B cell (primary cell): Measurements from ENCODE around the gene EPHA5. TPM values are rescaled to one million over a fixed set of nuclear protein-coding genes. Genes with fewer than 3 reads are reported as not detected.

Source experiments
- ATAC-seq: fragments of 200-7000 bp; cut with Tn5 transposase; one replicate; pipeline ENCODE4 v1.10.0; 2021; ENCODE audit warnings: low read depth, mild to moderate bottlenecking, moderate number of reproducible peaks, moderate library complexity
- CTCF ChIA-PET: fragments of 350-600 bp; sonication (Branson Sonifier 250); formaldehyde crosslinking; loops from one replicate; lab custom pipeline; 2021; ENCODE audit warnings: antibody characterized with exemption, inconsistent platforms; lab: Charles Lee
- POLR2A ChIA-PET: fragments of 350-600 bp; sonication (Branson Sonifier 250); formaldehyde crosslinking; loops from one replicate; lab custom pipeline; 2021; ENCODE audit warnings: antibody characterized with exemption; lab: Charles Lee
- DNase-seq: peaks from one replicate; pipeline ENCODE4 v3.0.0; 2013
- H2AFZ ChIP-seq: 2 replicates; pipeline ENCODE4 v1.6.1; 2012; ENCODE audit warnings: mild to moderate bottlenecking, low read depth, low read length; ENCODE audit not compliant: insufficient read depth, poor library complexity, severe bottlenecking
- H3K27ac ChIP-seq, 2 donors: 1 replicate in 1 of 2; 2 replicates in 1 of 2; pipeline ENCODE4 v1.5.1; 2012 to 2013; ENCODE audit warnings: low read length in 2 of 2, mild to moderate bottlenecking in 2 of 2, moderate library complexity in 1 of 2
- H3K27me3 ChIP-seq, 4 experiments: fragments of 200-600 bp in 1 of 4; sonication (generic) in 1 of 4; replicated peaks in 1 of 4; 1 replicate in 2 of 4; 2 replicates in 2 of 4; pipeline versions ENCODE4 v1.6.1 to v1.7.0; 2013 to 2016; ENCODE audit warnings: low read length in 3 of 4, mild to moderate bottlenecking in 2 of 4, mixed read lengths in 1 of 4, moderate library complexity in 1 of 4; ENCODE audit not compliant: insufficient read depth in 4 of 4, control insufficient read depth in 3 of 4; ENCODE audit errors: control extremely low read depth in 1 of 4
- H3K36me3 ChIP-seq, 2 experiments: replicated peaks in 1 of 2; 1 replicate in 1 of 2; 2 replicates in 1 of 2; pipeline versions ENCODE4 v1.6.1 to v1.7.1; 2013; ENCODE audit warnings: low read length in 1 of 2; ENCODE audit not compliant: insufficient read depth in 2 of 2, control insufficient read depth in 1 of 2; ENCODE audit errors: control extremely low read depth in 1 of 2, extremely low read depth in 1 of 2
- H3K4me1 ChIP-seq, 2 donors: fragments of 200-600 bp in 1 of 2; sonication (generic) in 1 of 2; 1 replicate in 1 of 2; 2 replicates in 1 of 2; pipeline versions ENCODE4 v1.5.1 to v1.6.1; 2013 to 2017; ENCODE audit warnings: low read length in 2 of 2; ENCODE audit not compliant: control insufficient read depth in 2 of 2, insufficient read depth in 2 of 2
- H3K4me2 ChIP-seq: replicated peaks from 2 replicates; pipeline ENCODE3; 2012; ENCODE audit warnings: mild to moderate bottlenecking, low read depth, low read length; ENCODE audit not compliant: poor library complexity, severe bottlenecking
- H3K4me3 ChIP-seq, 5 experiments: fragments of 200-600 bp in 1 of 5; sonication (generic) in 1 of 5; 1 replicate in 3 of 5; 2 replicates in 2 of 5; pipeline versions ENCODE4 v1.5.1 to v1.7.0; 2011 to 2016; ENCODE audit warnings: low read length in 4 of 5, mild to moderate bottlenecking in 4 of 5, low read depth in 2 of 5, control low read depth in 1 of 5, moderate library complexity in 1 of 5; ENCODE audit not compliant: insufficient read depth in 1 of 5; ENCODE audit errors: control extremely low read depth in 1 of 5, extremely low read depth in 1 of 5
- H3K79me2 ChIP-seq: fragments of 200-600 bp; sonication (generic); one replicate; pipeline ENCODE4 v1.6.0; 2016; ENCODE audit warnings: low read length; ENCODE audit not compliant: control insufficient read depth, insufficient read depth
- H3K9ac ChIP-seq: fragments of 200-600 bp; sonication (generic); 2 replicates; pipeline ENCODE4 v1.6.1; 2017; ENCODE audit warnings: mild to moderate bottlenecking, low read length, moderate library complexity
- H3K9me3 ChIP-seq, 3 donors: one replicate each; pipeline versions ENCODE4 v1.6.1 to v1.7.1; 2013; ENCODE audit warnings: low read length in 2 of 3; ENCODE audit not compliant: control insufficient read depth in 2 of 3, insufficient read depth in 1 of 3; ENCODE audit errors: control extremely low read depth in 1 of 3
- H4K20me1 ChIP-seq: 2 replicates; pipeline ENCODE4 v1.6.0; 2012; ENCODE audit warnings: mild to moderate bottlenecking, low read length; ENCODE audit not compliant: insufficient read depth, control insufficient read depth, poor library complexity, severe bottlenecking
- H3K27ac Mint-ChIP-seq: one replicate; pipeline ENCODE4 v1.8.0; 2021; ENCODE audit warnings: mixed read lengths
- H3K27me3 Mint-ChIP-seq: one replicate; pipeline ENCODE4 v1.8.0; 2021; ENCODE audit warnings: mixed read lengths
- H3K4me1 Mint-ChIP-seq: one replicate; pipeline ENCODE4 v1.8.0; 2021; ENCODE audit warnings: mixed read lengths
- H3K4me3 Mint-ChIP-seq: one replicate; pipeline ENCODE4 v1.8.0; 2021; ENCODE audit warnings: mixed read lengths
- H3K9me3 Mint-ChIP-seq: one replicate; pipeline ENCODE4 v1.8.0; 2022; ENCODE audit warnings: mixed read lengths; ENCODE audit not compliant: insufficient read depth
- EZH2 ChIP-seq: IDR thresholded peaks from 2 replicates; pipeline ENCODE4 v1.6.1; 2012; ENCODE audit warnings: borderline replicate concordance, low read depth, mild to moderate bottlenecking, moderate library complexity, low read length; ENCODE audit not compliant: insufficient read depth, poor library complexity, severe bottlenecking
- WGBS: methylation state at CpG from one replicate; pipeline ENCODE4 v1.1.5; 2013; ENCODE audit warnings: missing lambda C conversion rate; ENCODE audit not compliant: insufficient coverage; 5-methylcytosine and 5-hydroxymethylcytosine counted together
- intact Hi-C: fragments of 100-400 bp; cut with micrococcal nuclease; formaldehyde crosslinking; loops from one replicate; pipeline ENCODE4 v1.10.0; 2022
- polyA plus RNA-seq: library from polyadenylated mRNA; depleted of rRNA; stranded (reverse); fragments of >200 nt; gene quantifications from 2 replicates; pipeline ENCODE4 v1.2.3, GENCODE V29; 2012
- total RNA-seq, 2 donors: library from RNA; stranded (reverse); fragments of 120-200 nt in 1 of 2; gene quantifications; 1 replicate in 1 of 2; 2 replicates in 1 of 2; pipeline versions ENCODE4 v1.2.3 to v1.2.4, GENCODE V29; 2013 to 2022
- TF ChIP-seq, protein P1 (sequence below): fragments of 200-600 bp; IDR thresholded peaks from one replicate; pipeline ENCODE4 v1.8.0; 2022; ENCODE audit warnings: antibody characterized with exemption, mild to moderate bottlenecking

Gene EPHA5
- total and polyA plus RNA-seq, 2 donors (not counting 1 experiment from before 2014, with no cell fraction given), result not detected

- Histone ChIP-seq H3K79me2 (no peaks in the 10 kb centered on the region), H2AFZ (no peak overlapping the region), H3K4me1 (no peaks in the 10 kb centered on the region), H3K27ac (no peak overlapping the region), H4K20me1 (no peaks in the 10 kb centered on the region), H3K9ac (no peak overlapping the region), H3K4me3 (no peak overlapping the region), H3K9me3 (peaks cover 0 to 16% (median 1%) of the 10 kb centered on the region in 3 donors), H3K4me2 (no peak overlapping the region), H3K27me3 (no peaks in the 10 kb centered on the region), H3K36me3 (no peaks in the 10 kb centered on the region)
- CTCF ChIA-PET, result no interaction called here
- POLR2A ChIA-PET, result no interaction called here
- intact Hi-C loops, result no loop called here
- WGBS, result 45% methylated on average over 4 of the region's 4 CpGs
- TF ChIP-seq, protein P1, sequence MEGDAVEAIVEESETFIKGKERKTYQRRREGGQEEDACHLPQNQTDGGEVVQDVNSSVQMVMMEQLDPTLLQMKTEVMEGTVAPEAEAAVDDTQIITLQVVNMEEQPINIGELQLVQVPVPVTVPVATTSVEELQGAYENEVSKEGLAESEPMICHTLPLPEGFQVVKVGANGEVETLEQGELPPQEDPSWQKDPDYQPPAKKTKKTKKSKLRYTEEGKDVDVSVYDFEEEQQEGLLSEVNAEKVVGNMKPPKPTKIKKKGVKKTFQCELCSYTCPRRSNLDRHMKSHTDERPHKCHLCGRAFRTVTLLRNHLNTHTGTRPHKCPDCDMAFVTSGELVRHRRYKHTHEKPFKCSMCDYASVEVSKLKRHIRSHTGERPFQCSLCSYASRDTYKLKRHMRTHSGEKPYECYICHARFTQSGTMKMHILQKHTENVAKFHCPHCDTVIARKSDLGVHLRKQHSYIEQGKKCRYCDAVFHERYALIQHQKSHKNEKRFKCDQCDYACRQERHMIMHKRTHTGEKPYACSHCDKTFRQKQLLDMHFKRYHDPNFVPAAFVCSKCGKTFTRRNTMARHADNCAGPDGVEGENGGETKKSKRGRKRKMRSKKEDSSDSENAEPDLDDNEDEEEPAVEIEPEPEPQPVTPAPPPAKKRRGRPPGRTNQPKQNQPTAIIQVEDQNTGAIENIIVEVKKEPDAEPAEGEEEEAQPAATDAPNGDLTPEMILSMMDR, result no peak
- no peak for TF ChIP-seq EZH2
- ATAC-seq (no peak), DNase-seq (no peak)
- Mint-ChIP-seq H3K4me3 (no peak overlapping the region), H3K4me1 (no peaks in the 10 kb centered on the region), H3K9me3 (no peaks in the 10 kb centered on the region), H3K27me3 (no peaks in the 10 kb centered on the region), H3K27ac (no peak overlapping the region)
Observed at GRCh38 chr4:65399084-65399483, 271.2 kb downstream of the EPHA5 start.

DNA sequence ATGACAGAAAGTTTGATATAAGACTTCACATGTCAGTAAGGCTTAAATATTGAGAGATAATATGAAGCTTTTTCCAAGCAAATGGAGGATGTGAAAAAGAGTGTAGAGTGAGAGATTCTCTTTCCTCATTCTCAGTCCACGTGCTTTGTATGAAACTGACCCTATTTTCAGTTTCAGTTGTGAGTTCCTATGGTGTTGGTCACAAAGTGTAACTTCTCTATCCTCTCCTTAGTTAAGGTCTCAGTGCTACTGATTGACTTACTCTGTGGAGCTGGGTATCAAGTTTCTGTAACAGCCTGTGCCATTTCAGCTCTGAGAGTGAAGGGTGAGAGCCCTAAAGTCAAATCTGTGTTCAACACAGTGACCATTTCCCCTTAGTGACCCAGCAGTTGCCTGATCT is 277.2 kb downstream of the EPHA5 start:
- WGBS, result no CpG with 5 or more reads among the region's 1 CpG
- no peaks in the 10 kb centered on the region for H3K79me2 ChIP-seq
- H3K4me2 ChIP-seq, result no peak overlapping the region
- no peaks in the 10 kb centered on the region for H3K36me3 ChIP-seq
- POLR2A ChIA-PET, result no interaction called here
- no peak for TF ChIP-seq EZH2
- TF ChIP-seq, protein P1, result no peak
- Mint-ChIP-seq H3K9me3 (peaks cover 3% of the 10 kb centered on the region), H3K4me1 (no peaks in the 10 kb centered on the region), H3K27me3 (no peaks in the 10 kb centered on the region), H3K4me3 (no peak overlapping the region), H3K27ac (no peak overlapping the region)
- ATAC-seq (no peak), DNase-seq (no peak)
- no peaks in the 10 kb centered on the region for H3K27me3 ChIP-seq
- intact Hi-C loops, result no loop called here
- no peaks in the 10 kb centered on the region for H3K4me1 ChIP-seq
- H3K27ac ChIP-seq, result no peak overlapping the region
- H3K4me3 ChIP-seq, result no peak overlapping the region
- no peaks in the 10 kb centered on the region for H4K20me1 ChIP-seq
- no peak overlapping the region for H2AFZ ChIP-seq
- CTCF ChIA-PET, result no interaction called here
- no peak overlapping the region for H3K9ac ChIP-seq
- H3K9me3 ChIP-seq, result peaks cover 1 to 8% (median 2%) of the 10 kb centered on the region in 3 donors
